Left ventricle myocardium superior (tissue), 1 donor: Measurements from ENCODE around the gene SRGAP2C. TPM values are rescaled to one million over a fixed set of nuclear protein-coding genes. Genes with fewer than 3 reads are reported as not detected.
A peak's percentile ranks its signal among the peaks of the same experiment; 100 is the strongest.
"Not testable (repeated sequence)": the region's sequence is repeated elsewhere in the genome, so short reads cannot be mapped to it uniquely, and the experiment has no call there.

ENCODE experiments used
- ATAC-seq: fragments of 200-7000 bp; cut with Tn5 transposase; one replicate; pipeline ENCODE4 v1.9.1; 2020; ENCODE audit warnings: mild to moderate bottlenecking, moderate library complexity
- DNase-seq: peaks from one replicate; pipeline ENCODE4 v3.0.0-alpha.2; 2020
- intact Hi-C: fragments of 100-400 bp; cut with micrococcal nuclease; formaldehyde crosslinking; loops from one replicate; pipeline ENCODE4 v1.11.0; 2022
- total RNA-seq: library from RNA; stranded (reverse); fragmentation: NEBNext Ultra II Directional; extraction: Animal tissue kit (Norgen Biotek cat#: 25700); gene quantifications from one replicate; pipeline ENCODE4 v1.2.1, GENCODE V29; 2021
- donor health status: DM: no; HTN: yes; CAD: no; lungs with severe emphysema.

SRGAP2C gene
- total RNA-seq, 1 donor from 2014 or later: 11.4 TPM

GRCh38 chr1:121215699-121216417 lies 31.1 kb downstream of the SRGAP2C start:
- intact Hi-C loops, DNase-seq, ATAC-seq: not testable (repeated sequence)

GRCh38 chr1:121216676-121217075 lies 31.9 kb downstream of the SRGAP2C start:
- DNase-seq, ATAC-seq, intact Hi-C loops: not testable (repeated sequence)

DNA sequence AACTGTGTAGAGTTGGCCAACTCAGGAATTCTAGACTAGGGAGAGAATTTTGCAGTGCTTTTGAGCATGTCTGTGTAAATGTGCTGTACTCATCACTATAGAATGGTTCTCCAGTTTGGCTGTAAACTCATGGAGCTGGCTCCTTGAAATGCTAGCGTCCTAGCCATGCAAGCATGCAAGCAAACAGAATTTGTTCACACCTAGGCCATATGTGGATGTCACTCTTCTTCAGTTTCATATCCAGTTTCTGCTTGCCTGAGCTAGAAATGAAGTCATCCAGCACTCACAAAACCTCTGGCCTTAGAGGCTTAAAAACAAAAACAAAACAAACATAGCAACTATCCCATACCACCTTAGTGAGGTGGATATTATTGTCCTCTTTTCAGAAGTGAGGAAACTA lies 37.0 kb downstream of the SRGAP2C start:
- DNase-seq, ATAC-seq, intact Hi-C loops: not testable (repeated sequence)

- intact Hi-C loops, DNase-seq: not testable (repeated sequence)
- ATAC-seq: peak; percentile 75
Measured at GRCh38 chr1:121224714-121225113, 39.9 kb downstream of the SRGAP2C start.

- DNase-seq, intact Hi-C loops, ATAC-seq: not testable (repeated sequence)
Measured at GRCh38 chr1:121226295-121226904, 41.6 kb downstream of the SRGAP2C start.

GRCh38 chr1:121226925-121227324 lies 42.1 kb downstream of the SRGAP2C start:
- ATAC-seq, intact Hi-C loops, DNase-seq: not testable (repeated sequence)

- ATAC-seq: peak; percentile 69
- DNase-seq, intact Hi-C loops: not testable (repeated sequence)
Measured at GRCh38 chr1:121227544-121228330, 43.0 kb downstream of the SRGAP2C start.

- ATAC-seq, DNase-seq, intact Hi-C loops: not testable (repeated sequence)
Measured at GRCh38 chr1:121230636-121231035, 45.9 kb downstream of the SRGAP2C start.

- DNase-seq, intact Hi-C loops, ATAC-seq: not testable (repeated sequence)
Measured at GRCh38 chr1:121232445-121233125, 47.8 kb downstream of the SRGAP2C start.

DNA sequence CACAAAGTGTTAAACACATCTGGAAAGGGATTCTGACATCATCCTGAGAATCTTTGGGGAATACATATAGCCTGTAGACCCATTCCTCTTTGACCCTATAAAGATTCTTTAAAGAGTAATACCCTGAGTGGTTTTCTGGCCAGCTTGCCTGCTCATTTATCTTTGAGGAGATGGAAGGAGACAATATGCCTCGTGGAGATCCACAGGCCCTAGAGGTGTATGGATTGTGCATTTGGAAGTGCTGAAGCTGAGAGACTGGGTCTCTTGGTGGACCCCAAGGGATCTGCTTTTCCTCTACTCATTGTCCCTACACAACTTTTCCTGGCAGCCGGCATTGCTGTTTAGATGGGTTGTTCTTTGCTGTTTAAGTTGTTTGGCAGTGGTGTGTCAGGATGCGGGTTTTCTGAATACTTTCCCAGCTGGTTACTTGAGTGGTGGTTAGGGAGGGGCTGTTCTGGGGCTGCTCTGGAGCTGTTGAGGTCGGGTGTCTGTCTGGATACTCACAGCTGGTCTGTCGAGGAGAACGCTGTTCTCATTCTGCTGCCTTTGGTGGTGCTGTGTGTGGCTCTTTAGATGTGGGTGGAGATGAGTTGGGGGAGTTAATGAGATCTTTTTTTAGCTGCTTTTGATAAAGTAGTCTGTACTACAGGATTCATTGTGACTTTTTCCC lies 49.5 kb downstream of the SRGAP2C start:
- ATAC-seq: peak; percentile 48
- DNase-seq, intact Hi-C loops: not testable (repeated sequence)

- intact Hi-C loops, DNase-seq, ATAC-seq: not testable (repeated sequence)
Measured at GRCh38 chr1:121238384-121238783, 53.6 kb downstream of the SRGAP2C start.

DNA sequence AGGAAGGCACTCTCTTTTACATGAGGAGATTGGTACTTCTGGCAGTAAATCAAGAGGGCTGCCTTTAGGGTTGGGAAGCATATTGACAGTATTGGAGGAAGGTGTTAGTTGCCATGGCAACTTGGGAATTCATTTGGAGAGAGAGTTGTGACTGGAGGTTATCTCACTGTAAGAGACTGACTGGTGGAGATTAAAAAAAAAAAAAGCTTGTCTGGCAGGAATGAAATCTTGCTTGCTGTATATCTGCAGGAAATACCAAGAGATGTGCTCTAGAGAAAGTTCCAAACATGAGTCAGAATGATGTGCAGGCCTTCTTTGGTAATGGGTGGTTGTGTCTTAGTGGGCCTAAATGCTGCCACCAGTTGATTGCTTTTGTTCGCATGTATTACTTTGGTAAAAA lies 59.1 kb downstream of the SRGAP2C start:
- intact Hi-C loops, DNase-seq, ATAC-seq: not testable (repeated sequence)

DNA sequence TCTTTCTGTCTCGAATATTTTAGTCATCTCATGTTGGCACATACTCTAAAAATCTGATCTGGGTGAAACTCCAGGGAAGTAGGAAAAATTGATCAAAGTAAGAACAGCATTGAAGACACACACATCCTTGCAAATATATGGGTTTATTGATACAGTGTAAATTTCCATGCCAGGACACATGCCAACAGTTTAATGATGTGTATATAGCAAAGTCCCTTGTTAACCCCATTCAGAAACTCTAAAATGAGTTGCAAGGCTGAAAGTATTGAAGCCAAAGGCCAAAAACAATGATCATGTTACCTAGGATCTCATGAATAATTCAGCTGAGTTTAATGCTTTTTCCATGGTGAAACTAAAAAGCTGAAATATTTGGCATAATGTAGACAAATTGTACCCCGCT lies 61.6 kb downstream of the SRGAP2C start:
- DNase-seq, ATAC-seq, intact Hi-C loops: not testable (repeated sequence)

DNA sequence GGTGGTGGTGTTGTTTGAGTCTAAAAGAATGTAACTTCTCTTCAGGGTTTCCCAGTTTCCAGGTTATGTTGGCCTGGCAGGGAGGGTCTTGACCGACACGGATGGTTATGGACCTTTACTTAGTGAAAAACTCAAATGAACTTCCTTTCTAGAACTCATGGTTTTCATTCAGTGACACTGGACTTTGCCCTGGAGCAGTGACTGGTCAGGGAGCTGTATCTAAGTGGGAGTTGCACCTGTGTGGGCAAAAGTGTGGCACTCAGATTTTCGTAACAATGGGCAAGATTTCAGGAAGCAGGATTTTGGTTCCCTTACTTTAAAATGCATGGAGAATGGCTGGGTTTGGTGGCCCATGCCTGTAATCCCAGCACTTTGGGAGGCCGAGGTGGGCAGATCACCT lies 67.9 kb downstream of the SRGAP2C start:
- intact Hi-C loops, DNase-seq, ATAC-seq: not testable (repeated sequence)

GRCh38 chr1:121254618-121255017 lies 69.8 kb downstream of the SRGAP2C start:
- ATAC-seq, DNase-seq, intact Hi-C loops: not testable (repeated sequence)

DNA sequence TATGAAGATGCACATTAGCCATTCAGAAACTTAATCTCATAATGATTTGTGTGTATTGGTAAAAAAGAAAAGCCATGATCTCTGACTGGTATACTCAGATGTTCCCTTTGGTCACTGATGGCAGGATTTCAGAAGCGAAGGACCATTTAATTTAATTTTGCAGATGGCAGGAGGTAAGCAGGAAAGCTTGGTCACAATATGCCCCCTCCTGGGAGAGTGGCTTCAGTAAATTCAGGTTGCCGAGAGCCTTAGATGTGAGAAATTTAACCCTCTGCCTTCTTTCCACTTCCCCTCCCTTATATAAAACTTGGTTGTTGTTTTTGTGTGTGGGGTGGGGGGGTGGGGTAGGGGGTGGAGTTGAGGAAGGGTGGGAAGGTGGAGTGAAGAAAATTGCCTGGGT lies 72.9 kb downstream of the SRGAP2C start:
- ATAC-seq, intact Hi-C loops, DNase-seq: not testable (repeated sequence)

DNA sequence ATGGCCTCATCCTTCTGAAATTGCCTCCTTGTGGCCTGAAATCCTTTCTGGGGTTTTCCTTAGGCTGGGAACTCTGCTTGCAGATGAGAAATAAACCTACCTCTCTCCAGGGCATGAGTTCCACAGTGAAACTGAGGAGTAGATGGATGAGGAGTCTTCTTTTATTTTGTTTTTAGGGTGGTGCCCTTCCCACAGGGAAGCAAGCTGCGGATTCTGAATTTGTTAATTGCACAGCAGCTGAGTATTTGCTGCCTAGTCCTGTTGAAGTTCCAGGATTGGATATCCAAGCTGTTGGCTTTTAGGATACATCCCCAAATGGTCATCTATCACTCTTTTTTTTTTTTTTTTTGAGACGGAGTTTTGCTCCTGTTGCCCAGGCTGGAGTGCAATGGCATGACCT lies 73.4 kb downstream of the SRGAP2C start:
- ATAC-seq, DNase-seq, intact Hi-C loops: not testable (repeated sequence)

- intact Hi-C loops, DNase-seq, ATAC-seq: not testable (repeated sequence)
Measured at GRCh38 chr1:121260205-121260604, 75.4 kb downstream of the SRGAP2C start.
